Endothelial cell of umbilical vein (primary cell): ENCODE data around the gene WNT11.

Experiments used
- CTCF ChIP-seq, 2 donors: IDR thresholded peaks; 1 replicate in 1 of 2; 2 replicates in 1 of 2; pipeline ENCODE4 v1.5.1; 2011; ENCODE audit warnings: low read length in 2 of 2, mild to moderate bottlenecking in 2 of 2, moderate library complexity in 2 of 2, control low read depth in 1 of 2, inconsistent platforms in 1 of 2, low read depth in 1 of 2; ENCODE audit not compliant: insufficient read depth in 1 of 2; ENCODE audit errors: extremely low read depth in 1 of 2
- EZH2 ChIP-seq: IDR thresholded peaks from 2 replicates; pipeline ENCODE4 v1.6.1; 2012; ENCODE audit warnings: borderline replicate concordance, low read depth, mild to moderate bottlenecking, moderate library complexity, low read length, inconsistent platforms; ENCODE audit not compliant: severe bottlenecking
- GATA2 ChIP-seq: IDR thresholded peaks from 2 replicates; pipeline ENCODE4 v1.7.0; 2011; ENCODE audit warnings: low read depth, mild to moderate bottlenecking, moderate library complexity, mixed read lengths, low read length; ENCODE audit not compliant: insufficient read length, insufficient read depth
- JUN ChIP-seq: IDR thresholded peaks from 2 replicates; pipeline ENCODE4 v1.6.1; 2011; ENCODE audit warnings: borderline replicate concordance, low read depth; ENCODE audit not compliant: insufficient read length, insufficient read depth
- MAX ChIP-seq: IDR thresholded peaks from 2 replicates; pipeline ENCODE4 v1.6.1; 2011; ENCODE audit not compliant: insufficient read depth, insufficient read length
- MYC ChIP-seq: IDR thresholded peaks from one replicate; pipeline ENCODE4 v1.6.1; 2011; ENCODE audit warnings: mild to moderate bottlenecking, low read depth, low read length
- POLR2A ChIP-seq: IDR thresholded peaks from 2 replicates; pipeline ENCODE4 v1.6.1; 2012; ENCODE audit warnings: low read depth, mild to moderate bottlenecking, control low read depth, low read length
- POLR2AphosphoS5 ChIP-seq: IDR thresholded peaks from 2 replicates; pipeline ENCODE4 v1.6.1; 2012; ENCODE audit warnings: low read depth, mild to moderate bottlenecking, control low read depth, low read length, moderate library complexity; ENCODE audit not compliant: insufficient read depth

GRCh38 chr11:76179147-76179546 lies 27.2 kb downstream of the WNT11 start:
- TF ChIP-seq CTCF (IDR thresholded peaks at IDR 0.05; ENCODE audit: extremely low read depth in 1 of 2, insufficient read depth in 1 of 2, low read depth in 1 of 2, low read length in 2 of 2) (no peak), EZH2 (no peak), POLR2A (no peak), POLR2AphosphoS5 (no peak), JUN (no peak), GATA2 (no peak), MAX (no peak), MYC (no peak)
